ENCODE measurements around the gene MRPL23. TPM values are rescaled to one million over a fixed set of nuclear protein-coding genes. Genes with fewer than 3 reads are reported as not detected.

MRPL23 gene
- total and polyA plus RNA-seq, 2 donors (not counting 3 experiments of a cell fraction or from before 2014, with no cell fraction given): 72.7 to 222 TPM

DNA sequence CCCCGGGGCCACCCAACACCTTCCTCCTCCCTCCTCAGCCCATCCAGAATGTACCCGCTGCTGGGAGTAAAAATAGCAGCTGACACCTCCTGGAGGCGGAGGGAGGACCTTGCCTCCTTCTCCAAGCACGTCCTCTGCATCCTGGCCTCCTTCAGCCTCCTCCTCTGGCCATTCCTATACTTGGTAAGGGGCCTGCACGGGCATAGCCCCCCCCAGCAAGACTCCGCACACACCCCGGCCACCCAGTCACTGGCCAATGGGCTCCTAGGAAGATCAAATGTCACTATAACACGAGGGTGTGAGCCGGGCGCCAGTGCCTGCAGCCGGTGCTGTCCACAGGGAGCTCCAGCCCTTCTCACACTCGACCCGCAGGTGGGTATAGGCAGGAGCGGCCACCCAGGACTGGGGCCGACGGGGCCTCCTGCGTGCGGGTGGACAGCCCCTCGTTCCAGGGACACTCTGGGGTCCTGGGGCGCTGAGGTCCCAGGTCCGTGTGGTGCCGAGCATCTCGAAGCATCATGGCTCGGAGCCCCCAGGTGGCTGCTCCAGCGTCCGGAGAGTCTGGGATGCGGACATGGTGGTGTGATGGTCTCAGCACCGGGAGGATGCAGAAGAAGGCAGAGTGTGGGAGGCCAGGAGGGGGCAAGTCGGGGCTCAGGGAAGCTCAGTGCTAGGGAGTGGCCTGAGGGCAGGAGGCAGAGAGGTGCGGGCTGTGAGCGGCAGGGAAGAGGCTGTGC is 27.6 kb upstream of the MRPL23 start, which contains the start of gene TNNT3:
Gene TNNT3 (plus strand): TSS at position 313 of the 737 bp plus-strand sequence. CDS start 3,172 bp downstream, outside the sequence.
- ChIA-PET CTCF (interaction anchor here (1.1 kb wide), 1 partner anchor 37 kb away, joined by 3 read pairs; no protein-coding TSS in a partner anchor), POLR2A (no interaction called here)
- no peak within 1 kb of the TSS for H2AFZ ChIP-seq (ENCODE audit: low read depth, low read length)
- dilution Hi-C loops (cut with MboI; ENCODE audit: extremely low pct_ligation_motif_present, low sequenced_read_pairs) (no loop called here), intact Hi-C loops (cut with micrococcal nuclease) (no loop called here)
- no peak within 1 kb of the TSS for H3K4me3 ChIP-seq (replicated peaks in 1 of 3; ENCODE audit: insufficient read depth in 1 of 3, low read depth in 1 of 3, low read length in 3 of 3)
- no peak for FAIRE-seq
- H3K4me1 ChIP-seq (ENCODE audit: control insufficient read depth, extremely low read depth, insufficient read depth, low read length): no peaks in the 10 kb centered on the region
- H3K4me2 ChIP-seq (ENCODE audit: insufficient read depth, low read length): no peak within 1 kb of the TSS
- H3K9me1 ChIP-seq (replicated peaks; ENCODE audit: control insufficient read depth, extremely low read depth, insufficient read depth, low read length): no peaks in the 10 kb centered on the region
- H4K20me1 ChIP-seq (replicated peaks; ENCODE audit: control insufficient read depth, extremely low read depth, insufficient read depth, low read length): no peaks in the 10 kb centered on the region
- H3K27me3 ChIP-seq (ENCODE audit: control insufficient read depth in 2 of 2, insufficient read depth in 2 of 2, low read length in 2 of 2): no peaks in the 10 kb centered on the region
- H3K9ac ChIP-seq (replicated peaks; ENCODE audit: extremely low read depth, insufficient read depth, low read length): no peak within 1 kb of the TSS
- H3K9me3 ChIP-seq (replicated peaks; ENCODE audit: control insufficient read depth, insufficient read depth, low read length): no peaks in the 10 kb centered on the region
- no peaks in the 10 kb centered on the region for H3K79me2 ChIP-seq (ENCODE audit: control insufficient read depth, insufficient read depth, low read length)
- no peak for TF ChIP-seq MYC (IDR thresholded peaks at IDR 0.05; ENCODE audit: low read depth, low read length)
- no peak for TF ChIP-seq POLR2A (IDR thresholded peaks at IDR 0.05; ENCODE audit: low read depth, low read length)
- TF ChIP-seq JUN (IDR thresholded peaks at IDR 0.05; ENCODE audit: borderline replicate concordance, insufficient read depth, insufficient read length, low read depth): no peak
- TF ChIP-seq GATA2 (IDR thresholded peaks at IDR 0.05; ENCODE audit: insufficient read depth, insufficient read length, low read depth, low read length): no peak
- TF ChIP-seq, protein P1, sequence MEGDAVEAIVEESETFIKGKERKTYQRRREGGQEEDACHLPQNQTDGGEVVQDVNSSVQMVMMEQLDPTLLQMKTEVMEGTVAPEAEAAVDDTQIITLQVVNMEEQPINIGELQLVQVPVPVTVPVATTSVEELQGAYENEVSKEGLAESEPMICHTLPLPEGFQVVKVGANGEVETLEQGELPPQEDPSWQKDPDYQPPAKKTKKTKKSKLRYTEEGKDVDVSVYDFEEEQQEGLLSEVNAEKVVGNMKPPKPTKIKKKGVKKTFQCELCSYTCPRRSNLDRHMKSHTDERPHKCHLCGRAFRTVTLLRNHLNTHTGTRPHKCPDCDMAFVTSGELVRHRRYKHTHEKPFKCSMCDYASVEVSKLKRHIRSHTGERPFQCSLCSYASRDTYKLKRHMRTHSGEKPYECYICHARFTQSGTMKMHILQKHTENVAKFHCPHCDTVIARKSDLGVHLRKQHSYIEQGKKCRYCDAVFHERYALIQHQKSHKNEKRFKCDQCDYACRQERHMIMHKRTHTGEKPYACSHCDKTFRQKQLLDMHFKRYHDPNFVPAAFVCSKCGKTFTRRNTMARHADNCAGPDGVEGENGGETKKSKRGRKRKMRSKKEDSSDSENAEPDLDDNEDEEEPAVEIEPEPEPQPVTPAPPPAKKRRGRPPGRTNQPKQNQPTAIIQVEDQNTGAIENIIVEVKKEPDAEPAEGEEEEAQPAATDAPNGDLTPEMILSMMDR (IDR thresholded peaks at IDR 0.05; ENCODE audit: extremely low read depth in 1 of 2, insufficient read depth in 1 of 2, low read depth in 1 of 2, low read length in 2 of 2): no peak
- TF ChIP-seq, protein P2, sequence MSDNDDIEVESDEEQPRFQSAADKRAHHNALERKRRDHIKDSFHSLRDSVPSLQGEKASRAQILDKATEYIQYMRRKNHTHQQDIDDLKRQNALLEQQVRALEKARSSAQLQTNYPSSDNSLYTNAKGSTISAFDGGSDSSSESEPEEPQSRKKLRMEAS (IDR thresholded peaks at IDR 0.05; ENCODE audit: insufficient read depth, insufficient read length): no peak
- no peak for TF ChIP-seq FOS (IDR thresholded peaks at IDR 0.05; ENCODE audit: borderline replicate concordance, insufficient read depth, low read length)
- TF ChIP-seq POLR2AphosphoS5 (IDR thresholded peaks at IDR 0.05; ENCODE audit: insufficient read depth, low read depth, low read length): no peak
- no peak for TF ChIP-seq EZH2 (IDR thresholded peaks at IDR 0.05; ENCODE audit: borderline replicate concordance, low read depth, low read length, severe bottlenecking)
- no peak for DNase-seq (ENCODE audit: low read depth, low spot score)
- H3K36me3 ChIP-seq (ENCODE audit: control insufficient read depth in 2 of 2, extremely low read depth in 1 of 2, insufficient read depth in 2 of 2, low read length in 2 of 2): no peaks in the 10 kb centered on the region
- BruUV-seq (replicated peaks): no TSS peak
- H3K27ac ChIP-seq (ENCODE audit: insufficient read depth, low read depth, low read length): no peak within 1 kb of the TSS
